Measurements from ENCODE around the gene SLC5A4.
A peak's percentile ranks its signal among the peaks of the same experiment; 100 is the strongest.

The SLC5A4 gene

DNA sequence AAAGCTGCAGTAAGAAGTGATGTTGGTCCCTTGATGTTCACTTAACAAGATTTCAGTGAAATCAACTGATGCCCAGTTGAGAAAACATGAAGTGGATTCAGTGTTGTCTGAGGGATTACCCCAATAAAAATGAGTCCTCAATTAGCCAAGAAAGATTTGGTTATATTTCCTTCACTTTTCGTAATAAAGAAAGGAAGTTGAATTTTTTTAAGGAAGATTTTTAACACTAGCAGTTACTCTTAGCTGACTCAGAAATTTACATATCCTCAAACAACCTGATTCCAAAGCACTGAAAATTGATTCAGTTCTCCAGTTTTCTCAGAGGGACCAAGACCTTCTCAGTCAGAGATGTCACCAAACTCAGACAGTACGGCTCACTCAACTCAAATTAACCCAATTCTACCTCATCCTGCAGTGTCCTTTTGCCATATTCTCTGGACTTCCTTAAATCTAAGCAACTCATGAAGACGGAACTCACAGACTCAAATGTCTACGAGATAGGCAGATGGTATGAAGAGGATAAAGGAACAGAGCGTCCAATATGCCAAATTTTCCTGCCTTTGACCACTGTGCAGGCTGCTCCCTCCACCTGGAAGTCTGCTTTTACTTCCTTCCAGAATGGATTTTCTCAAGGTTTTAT is 22.8 kb downstream of the SLC5A4 start:
- no peak for DNase-seq

- DNase-seq: no peak
Observed at GRCh38 chr22:32226326-32227104, 28.6 kb downstream of the SLC5A4 start.

DNA sequence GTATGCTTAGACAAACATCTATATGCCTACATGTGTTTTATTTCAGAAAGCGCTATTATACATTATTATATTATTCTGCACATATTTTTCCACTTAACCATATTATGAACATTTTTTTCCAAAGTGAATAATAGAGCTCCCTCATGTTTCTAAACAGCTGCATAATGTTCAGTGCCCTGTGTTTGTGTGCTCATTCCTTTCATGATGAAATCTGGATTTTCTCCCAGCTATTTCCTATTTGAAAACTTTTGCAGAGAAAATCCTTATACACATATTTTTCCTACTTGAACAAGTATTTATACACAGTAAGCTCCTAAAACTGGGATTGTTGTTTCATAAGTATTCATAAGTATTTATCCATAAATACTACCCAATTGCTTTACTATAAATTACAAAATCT is 32.2 kb downstream of the SLC5A4 start:
- DNase-seq: no peak

DNA sequence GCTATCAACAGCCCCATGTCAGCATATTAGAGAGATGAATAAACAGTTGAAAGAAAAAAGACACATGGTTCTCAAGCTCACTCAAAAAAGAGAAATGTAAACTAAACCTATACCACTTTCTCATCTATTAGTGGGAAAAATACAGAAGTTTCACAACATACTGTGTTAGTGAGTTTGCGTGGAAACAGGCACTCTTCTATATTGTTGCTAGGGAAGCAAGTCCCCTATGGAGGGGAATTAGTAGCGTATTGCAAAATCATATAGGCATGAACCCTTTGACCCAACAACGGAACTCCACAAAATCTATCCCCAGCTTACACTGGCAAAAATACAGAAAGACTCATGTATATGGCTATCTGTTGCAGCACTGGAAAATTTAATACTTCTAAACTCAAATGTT is 36.1 kb downstream of the SLC5A4 start:
- DNase-seq: no peak

- DNase-seq: no peak
Observed at GRCh38 chr22:32218470-32218869, 36.7 kb downstream of the SLC5A4 start.

- DNase-seq: no peak
Observed at GRCh38 chr22:32217465-32217864, 37.7 kb downstream of the SLC5A4 start.

DNA sequence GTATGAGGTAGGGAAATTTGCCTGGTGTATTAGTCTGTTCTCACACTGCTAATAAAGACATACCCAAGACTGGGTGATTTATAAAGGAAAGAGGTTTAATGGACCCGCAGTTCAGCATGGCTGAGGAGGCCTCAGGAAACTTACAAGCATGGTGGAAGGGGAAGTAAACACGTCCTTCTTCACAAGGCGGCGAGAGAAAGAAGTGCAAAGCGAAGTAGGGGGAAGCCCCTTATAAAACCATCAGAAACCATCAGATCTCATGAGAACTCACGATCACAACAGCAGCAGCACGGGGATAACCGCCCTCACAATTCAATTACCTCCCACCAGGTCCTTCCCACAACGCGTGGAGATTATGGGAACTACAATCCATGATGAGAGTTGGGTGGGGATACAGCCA is 38.2 kb downstream of the SLC5A4 start:
- no peak for DNase-seq

- DNase-seq: no peak
Observed at GRCh38 chr22:32211011-32211410, 44.1 kb downstream of the SLC5A4 start.

DNA sequence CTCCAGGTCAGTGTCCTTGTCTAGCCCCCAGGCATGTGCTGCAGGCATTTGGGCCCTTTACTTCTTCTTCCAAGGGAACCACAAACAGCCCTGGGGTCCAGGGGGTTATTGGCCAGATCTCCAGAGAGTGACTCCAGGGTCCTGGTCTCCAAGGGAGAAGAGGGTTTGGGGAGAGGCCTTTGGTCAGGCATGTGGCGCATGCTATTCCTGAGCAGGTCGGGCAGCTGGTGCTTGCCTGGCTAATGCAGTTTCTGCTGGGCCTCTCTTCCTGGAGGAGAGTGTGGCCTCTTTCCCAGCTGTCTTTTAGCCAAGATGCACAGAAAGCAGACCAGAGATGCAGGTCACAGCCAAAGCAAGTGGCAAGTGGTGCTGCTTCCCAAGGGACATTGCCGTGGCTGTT is 46.5 kb downstream of the SLC5A4 start:
- DNase-seq: no peak

- DNase-seq: no peak
Observed at GRCh38 chr22:32207971-32208480, 47.1 kb downstream of the SLC5A4 start.

- peak; percentile 4 for DNase-seq
Observed at GRCh38 chr22:32206774-32207758, 48.1 kb downstream of the SLC5A4 start.

- DNase-seq: no peak
Observed at GRCh38 chr22:32205974-32206773, 49.0 kb downstream of the SLC5A4 start.

GRCh38 chr22:32204856-32205722 is 50.1 kb downstream of the SLC5A4 start, which contains the start of gene RFPL2:
Gene RFPL2, minus strand, starts transcription at chr22:32205073. Its CDS starts 2,622 bp downstream, at chr22:32202451.
- DNase-seq: no peak

- no peak for DNase-seq
Observed at GRCh38 chr22:32204040-32204855, 50.9 kb downstream of the SLC5A4 start.

GRCh38 chr22:32203181-32204039 is 51.7 kb downstream of the SLC5A4 start:
- DNase-seq: no peak

- peak; percentile 42 for DNase-seq
Observed at GRCh38 chr22:32202539-32203180, 52.5 kb downstream of the SLC5A4 start.

DNA sequence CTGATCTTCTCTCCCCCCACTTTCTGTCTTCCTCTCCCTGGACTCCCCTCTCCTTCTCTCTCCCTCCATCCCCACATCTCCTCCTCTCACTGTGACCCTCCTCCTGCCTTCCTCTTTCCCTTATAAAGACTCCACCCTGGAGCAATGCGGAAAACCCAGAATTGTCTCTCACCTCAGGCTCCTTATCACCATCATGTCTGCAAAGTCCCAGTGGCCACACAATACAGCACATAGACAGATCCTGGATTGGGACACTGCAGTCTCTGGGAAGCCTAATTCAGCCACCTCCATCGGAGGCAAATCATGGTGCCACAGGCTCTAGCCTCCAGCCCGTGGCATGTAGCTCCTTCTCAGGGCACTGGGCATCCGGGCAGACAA is 53.0 kb downstream of the SLC5A4 start:
- no peak for DNase-seq

GRCh38 chr22:32200752-32201151 is 54.4 kb downstream of the SLC5A4 start:
- DNase-seq: no peak

- DNase-seq: no peak
Observed at GRCh38 chr22:32199961-32200360, 55.2 kb downstream of the SLC5A4 start.

Measured in NCI-H748 treated with DMSO at 0.1 percent for 48 hours (cell line).